IMR-90 (cell line): Measurements from ENCODE around the gene CAMK2G. TPM values are rescaled to one million over a fixed set of nuclear protein-coding genes. Genes with fewer than 3 reads are reported as not detected.
A peak's percentile ranks its signal among the peaks of the same experiment; 100 is the strongest.

ENCODE experiments used
- ATAC-seq: fragments of 200-7000 bp; cut with Tn5 transposase; 2 replicates; pipeline ENCODE4 v1.9.1; 2020; ENCODE audit warnings: low read depth, mild to moderate bottlenecking, moderate library complexity
- BruUV-seq: library from RNA; stranded (reverse); fragments of 400-500 nt; replicated peaks from 2 replicates; lab custom pipeline; 2021; lab: Mats Ljungman, UMichigan
- CTCF ChIA-PET: fragments of 300-600 bp; formaldehyde crosslinking; extraction: SDS; loops from one replicate; lab custom pipeline; 2021; ENCODE audit warnings: antibody characterized with exemption; lab: Yijun Ruan, JAX
- POLR2A ChIA-PET: fragments of 300-600 bp; sonication (Branson Sonifier 250); formaldehyde crosslinking; loops from one replicate; lab custom pipeline; 2022; ENCODE audit warnings: antibody characterized with exemption; ENCODE audit not compliant: unreplicated experiment; lab: Charles Lee
- DNase-seq: peaks from one replicate; pipeline ENCODE4 v3.0.0; 2013
- H2AFZ ChIP-seq: replicated peaks from 2 replicates; pipeline ENCODE3; 2013; ENCODE audit warnings: low read length, mild to moderate bottlenecking; ENCODE audit not compliant: poor library complexity
- H2AK5ac ChIP-seq: 2 replicates; pipeline ENCODE4 v1.6.1; 2013; ENCODE audit warnings: low read depth, low read length, inconsistent platforms
- H2AK9ac ChIP-seq: replicated peaks from 2 replicates; pipeline ENCODE3; 2013; ENCODE audit warnings: mild to moderate bottlenecking, low read depth, low read length, moderate library complexity; ENCODE audit not compliant: poor library complexity
- H2BK120ac ChIP-seq: 2 replicates; pipeline ENCODE4 v1.6.1; 2013; ENCODE audit warnings: low read depth, low read length, inconsistent platforms
- H2BK15ac ChIP-seq: 3 replicates; pipeline ENCODE4 v1.6.1; 2013; ENCODE audit warnings: low read depth, low read length, inconsistent platforms
- H2BK20ac ChIP-seq: 2 replicates; pipeline ENCODE4 v1.6.1; 2013; ENCODE audit warnings: low read depth, mild to moderate bottlenecking, inconsistent platforms, low read length, moderate library complexity
- H2BK5ac ChIP-seq: 2 replicates; pipeline ENCODE4 v1.6.1; 2013; ENCODE audit warnings: mild to moderate bottlenecking, low read depth, low read length, inconsistent platforms; ENCODE audit not compliant: poor library complexity, severe bottlenecking
- H3K14ac ChIP-seq: replicated peaks from 2 replicates; pipeline ENCODE4 v1.6.1; 2013; ENCODE audit warnings: low read depth, low read length, inconsistent platforms
- H3K18ac ChIP-seq: 2 replicates; pipeline ENCODE4 v1.6.1; 2013; ENCODE audit warnings: low read depth, low read length, control low read depth
- H3K23ac ChIP-seq: 2 replicates; pipeline ENCODE4 v1.6.1; 2013; ENCODE audit warnings: low read depth, low read length, inconsistent platforms
- H3K27ac ChIP-seq: 2 replicates; pipeline ENCODE4 v1.5.1; 2013; ENCODE audit warnings: mild to moderate bottlenecking, control low read depth, low read length; ENCODE audit not compliant: insufficient read depth
- H3K27me3 ChIP-seq: 2 replicates; pipeline ENCODE4 v1.6.1; 2013; ENCODE audit warnings: low read length; ENCODE audit not compliant: control insufficient read depth, insufficient read depth
- H3K36me3 ChIP-seq: 2 replicates; pipeline ENCODE4 v1.6.1; 2013; ENCODE audit warnings: low read length, mixed read lengths; ENCODE audit not compliant: control insufficient read depth, insufficient read depth
- H3K4ac ChIP-seq: 2 replicates; pipeline ENCODE4 v1.6.1; 2013; ENCODE audit warnings: low read depth, low read length, inconsistent platforms
- H3K4me1 ChIP-seq: 2 replicates; pipeline ENCODE4 v1.6.1; 2013; ENCODE audit warnings: low read length, mixed read lengths; ENCODE audit not compliant: control insufficient read depth, insufficient read depth
- H3K4me2 ChIP-seq: 2 replicates; pipeline ENCODE4 v1.6.1; 2013; ENCODE audit warnings: low read depth, mild to moderate bottlenecking, control low read depth, low read length, moderate library complexity
- H3K4me3 ChIP-seq: 2 replicates; pipeline ENCODE4 v1.5.1; 2013; ENCODE audit warnings: low read depth, mild to moderate bottlenecking, control low read depth, low read length, moderate library complexity; ENCODE audit not compliant: insufficient read depth
- H3K56ac ChIP-seq: 2 replicates; pipeline ENCODE4 v1.6.1; 2013; ENCODE audit warnings: low read length, inconsistent platforms; ENCODE audit not compliant: insufficient read depth; ENCODE audit errors: extremely low read depth
- H3K79me1 ChIP-seq, 2 experiments: 2 replicates each; pipeline ENCODE4 v1.6.1; 2013; ENCODE audit warnings: low read length in 2 of 2, inconsistent platforms in 1 of 2, low read depth in 1 of 2
- H3K9ac ChIP-seq: 2 replicates; pipeline ENCODE4 v1.6.1; 2013; ENCODE audit warnings: low read depth, low read length, control low read depth
- H3K9me1 ChIP-seq: 2 replicates; pipeline ENCODE4 v1.6.1; 2013; ENCODE audit warnings: low read length, inconsistent platforms; ENCODE audit not compliant: insufficient read depth
- H3K9me3 ChIP-seq: 2 replicates; pipeline ENCODE4 v1.6.1; 2013; ENCODE audit warnings: low read length; ENCODE audit not compliant: control insufficient read depth, insufficient read depth
- H4K20me1 ChIP-seq: 2 replicates; pipeline ENCODE4 v1.6.1; 2013; ENCODE audit warnings: low read length, inconsistent platforms; ENCODE audit not compliant: insufficient read depth
- H4K5ac ChIP-seq: 2 replicates; pipeline ENCODE4 v1.6.1; 2013; ENCODE audit warnings: mild to moderate bottlenecking, low read depth, low read length, control low read depth
- H4K8ac ChIP-seq, 2 experiments: 2 replicates each; pipeline ENCODE4 v1.6.1; 2013; ENCODE audit warnings: low read depth in 2 of 2, low read length in 2 of 2, control low read depth in 1 of 2, inconsistent platforms in 1 of 2
- H4K91ac ChIP-seq: 2 replicates; pipeline ENCODE4 v1.6.1; 2013; ENCODE audit warnings: low read depth, low read length, inconsistent platforms; ENCODE audit not compliant: insufficient read depth
- BHLHE40 ChIP-seq: fragments of 150-350 bp; IDR thresholded peaks from 2 replicates; pipeline ENCODE4 v1.6.1; 2016; ENCODE audit warnings: mild to moderate bottlenecking, low read depth, low read length
- CEBPB ChIP-seq: IDR thresholded peaks from 2 replicates; pipeline ENCODE4 v1.6.1; 2012; ENCODE audit warnings: low read depth, low read length, improper control_type of control experiment
- CHD1 ChIP-seq: IDR thresholded peaks from 2 replicates; pipeline ENCODE4 v1.6.1; 2012; ENCODE audit warnings: low read depth, low read length, improper control_type of control experiment
- ELK1 ChIP-seq: fragments of 150-350 bp; IDR thresholded peaks from 2 replicates; pipeline ENCODE4 v1.6.1; 2016; ENCODE audit warnings: low read depth, mild to moderate bottlenecking, low read length, moderate library complexity, borderline replicate concordance
- FOS ChIP-seq: fragments of 150-350 bp; IDR thresholded peaks from 2 replicates; pipeline ENCODE4 v1.6.1; 2016; ENCODE audit warnings: low read depth, low read length
- MAFK ChIP-seq: IDR thresholded peaks from 2 replicates; pipeline ENCODE4 v1.6.1; 2012; ENCODE audit warnings: low read depth, low read length, improper control_type of control experiment
- MAZ ChIP-seq: IDR thresholded peaks from 2 replicates; pipeline ENCODE4 v1.6.1; 2012; ENCODE audit warnings: low read depth, mild to moderate bottlenecking, low read length, improper control_type of control experiment, moderate library complexity, borderline replicate concordance
- MXI1 ChIP-seq: IDR thresholded peaks from 2 replicates; pipeline ENCODE4 v1.6.1; 2012; ENCODE audit warnings: low read depth, mild to moderate bottlenecking, low read length, moderate library complexity, borderline replicate concordance
- NFE2L2 ChIP-seq: fragments of 150-350 bp; IDR thresholded peaks from 2 replicates; pipeline ENCODE4 v1.6.1; 2016; ENCODE audit warnings: low read depth, mild to moderate bottlenecking, low read length
- POLR2A ChIP-seq: IDR thresholded peaks from 2 replicates; pipeline ENCODE4 v1.6.1; 2012; ENCODE audit warnings: mild to moderate bottlenecking, low read depth, low read length
- RAD21 ChIP-seq: IDR thresholded peaks from 2 replicates; pipeline ENCODE4 v1.6.1; 2012; ENCODE audit warnings: low read length, improper control_type of control experiment
- RCOR1 ChIP-seq: IDR thresholded peaks from 2 replicates; pipeline ENCODE4 v1.6.1; 2012; ENCODE audit warnings: mild to moderate bottlenecking, low read length, improper control_type of control experiment; ENCODE audit not compliant: insufficient replicate concordance
- RFX5 ChIP-seq: IDR thresholded peaks from 2 replicates; pipeline ENCODE4 v1.8.0; 2012; ENCODE audit warnings: low read depth, mild to moderate bottlenecking, low read length, moderate library complexity
- SMC3 ChIP-seq: fragments of 150-350 bp; IDR thresholded peaks from 2 replicates; pipeline ENCODE4 v1.6.1; 2016; ENCODE audit warnings: low read depth, mild to moderate bottlenecking, antibody characterized with exemption, low read length, moderate library complexity
- USF2 ChIP-seq: fragments of 150-350 bp; IDR thresholded peaks from 2 replicates; pipeline ENCODE4 v1.6.1; 2017; ENCODE audit warnings: mild to moderate bottlenecking, antibody characterized with exemption, low read length, low read depth
- WGBS, 2 experiments: methylation state at CpG; one replicate each; pipeline versions ENCODE4 v1.1.5 to v1.1.7; 2013; ENCODE audit warnings: missing lambda C conversion rate in 2 of 2; ENCODE audit not compliant: insufficient read length in 1 of 2; ENCODE audit errors: extremely low coverage in 2 of 2; 5-methylcytosine and 5-hydroxymethylcytosine counted together
- dilution Hi-C: fragments of 300-500 bp; cut with HindIII; formaldehyde crosslinking; loops from one replicate; pipeline ENCODE4 v1.14.3; 2018; ENCODE audit warnings: low sequenced_read_pairs; ENCODE audit not compliant: unreplicated experiment
- in situ Hi-C: fragments of 300-500 bp; cut with MboI; formaldehyde crosslinking; loops from 3 replicates; pipeline ENCODE4 v1.14.3; 2019; ENCODE audit warnings: low sequenced_read_pairs, inconsistent platforms, mixed read lengths
- intact Hi-C: fragments of 100-400 bp; cut with micrococcal nuclease; formaldehyde crosslinking; loops from 2 replicates; pipeline ENCODE4 v1.10.0; 2022
- polyA plus RNA-seq, 3 experiments: library from polyadenylated mRNA; depleted of rRNA; stranded (reverse); fragments of >200 nt; gene quantifications; 2 replicates each; pipeline ENCODE4 v1.2.3, GENCODE V29; 2012; ENCODE audit warnings: low replicate concordance in 1 of 3
- total RNA-seq: library from RNA; depleted of rRNA; stranded (reverse); fragments of >200 nt; gene quantifications from 2 replicates; pipeline ENCODE4 v1.2.3, GENCODE V29; 2012
- TF ChIP-seq, protein P1 (sequence below): conservative IDR thresholded peaks from 2 replicates; pipeline ENCODE4 v1.5.1; 2012; ENCODE audit warnings: mild to moderate bottlenecking, low read depth, low read length, improper control_type of control experiment

Gene CAMK2G
- total and polyA plus RNA-seq, 2 of the 4 experiments (the other 2 are of a cell fraction), result 20.4 to 25.4 TPM

- Histone ChIP-seq H2AK9ac (peak overlapping the region; percentile 96), H3K56ac (peak overlapping the region; percentile 32; the same call in 1 of the 2 replicates), H3K27me3 (no peaks in the 10 kb centered on the region), H4K5ac (no peak overlapping the region), H2BK120ac (no peak overlapping the region), H3K79me1 (peaks cover 14 to 60% of the 10 kb centered on the region in 2 experiments), H3K23ac (peak overlapping the region; percentile 87), H2BK5ac (no peak overlapping the region), H3K9ac (peak overlapping the region; percentile 77), H3K4me3 (peak overlapping the region; percentile 57), H3K4ac (0 out of 2 replicates have a peak overlapping the region, but pooled peaks have one; percentile 48), H3K9me1 (peaks cover 13% of the 10 kb centered on the region; the same call in 1 of the 2 replicates), H3K36me3 (peaks cover 26% of the 10 kb centered on the region), H3K18ac (no peak overlapping the region), H3K4me2 (peak overlapping the region; percentile 98), H4K91ac (no peak overlapping the region), H4K8ac (no peak overlapping the region), H2BK15ac (no peak overlapping the region), H4K20me1 (peaks cover 37% of the 10 kb centered on the region), H2AK5ac (no peak overlapping the region), H3K9me3 (no peaks in the 10 kb centered on the region), H2BK20ac (no peak overlapping the region), H3K14ac (peak overlapping the region; percentile 42), H3K27ac (peak overlapping the region; percentile 24), H2AFZ (no peak overlapping the region), H3K4me1 (peaks cover 3% of the 10 kb centered on the region; the same call in 1 of the 2 replicates)
- dilution Hi-C loops (no loop called here), in situ Hi-C loops (no loop called here), intact Hi-C loops (no loop called here)
- POLR2A ChIA-PET, result interaction anchor here (1.0 kb wide), 1 partner anchor 15 kb away, joined by 4 read pairs; a partner anchor contains a TSS
- CTCF ChIA-PET, result interaction anchor here (1.2 kb wide), 1 partner anchor 93 kb away, joined by 4 read pairs; no protein-coding TSS in a partner anchor
- no peak for DNase-seq
- WGBS, 2 experiments, result no CpG with 5 or more reads among the region's 2 CpGs
- no peak for ATAC-seq
- TF ChIP-seq RAD21, result no peak
- TF ChIP-seq MAFK, result no peak
- no peak for TF ChIP-seq USF2
- TF ChIP-seq, protein P1, sequence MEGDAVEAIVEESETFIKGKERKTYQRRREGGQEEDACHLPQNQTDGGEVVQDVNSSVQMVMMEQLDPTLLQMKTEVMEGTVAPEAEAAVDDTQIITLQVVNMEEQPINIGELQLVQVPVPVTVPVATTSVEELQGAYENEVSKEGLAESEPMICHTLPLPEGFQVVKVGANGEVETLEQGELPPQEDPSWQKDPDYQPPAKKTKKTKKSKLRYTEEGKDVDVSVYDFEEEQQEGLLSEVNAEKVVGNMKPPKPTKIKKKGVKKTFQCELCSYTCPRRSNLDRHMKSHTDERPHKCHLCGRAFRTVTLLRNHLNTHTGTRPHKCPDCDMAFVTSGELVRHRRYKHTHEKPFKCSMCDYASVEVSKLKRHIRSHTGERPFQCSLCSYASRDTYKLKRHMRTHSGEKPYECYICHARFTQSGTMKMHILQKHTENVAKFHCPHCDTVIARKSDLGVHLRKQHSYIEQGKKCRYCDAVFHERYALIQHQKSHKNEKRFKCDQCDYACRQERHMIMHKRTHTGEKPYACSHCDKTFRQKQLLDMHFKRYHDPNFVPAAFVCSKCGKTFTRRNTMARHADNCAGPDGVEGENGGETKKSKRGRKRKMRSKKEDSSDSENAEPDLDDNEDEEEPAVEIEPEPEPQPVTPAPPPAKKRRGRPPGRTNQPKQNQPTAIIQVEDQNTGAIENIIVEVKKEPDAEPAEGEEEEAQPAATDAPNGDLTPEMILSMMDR, result no peak
- TF ChIP-seq CEBPB, result no peak
- TF ChIP-seq ELK1, result no peak
- TF ChIP-seq RFX5, result no peak
- TF ChIP-seq POLR2A, result no peak
- TF ChIP-seq CHD1, result no peak
- no peak for TF ChIP-seq BHLHE40
- TF ChIP-seq NFE2L2, result no peak
- no peak for TF ChIP-seq MAZ
- TF ChIP-seq FOS, result no peak
- no peak for TF ChIP-seq RCOR1
- TF ChIP-seq SMC3, result no peak
- TF ChIP-seq MXI1, result no peak
- BruUV-seq, result no TSS peak
These were observed 87.9 kb downstream of the CAMK2G start for GRCh38 chr10:73786512-73786885.
